HG03135 (cell line): ENCODE results near the gene SNX30.
A peak's percentile ranks its signal among the peaks of the same experiment; 100 is the strongest.
"Not testable (repeated sequence)": the region's sequence is repeated elsewhere in the genome, so short reads cannot be mapped to it uniquely, and the experiment has no call there.

Experiments used
- ATAC-seq: cut with Tn5 transposase; IDR thresholded peaks from one replicate; pipeline ENCODE4 v1.9.1; 2021; ENCODE audit warnings: mild to moderate bottlenecking, moderate library complexity; ENCODE audit not compliant: unreplicated experiment

The SNX30 gene

GRCh38 chr9:112750016-112750763 is at the start of gene SNX30:
Gene SNX30 (plus strand): TSS chr9:112750760. CDS start chr9:112751002, 242 bp downstream.
- peak; percentile 80 for ATAC-seq

DNA sequence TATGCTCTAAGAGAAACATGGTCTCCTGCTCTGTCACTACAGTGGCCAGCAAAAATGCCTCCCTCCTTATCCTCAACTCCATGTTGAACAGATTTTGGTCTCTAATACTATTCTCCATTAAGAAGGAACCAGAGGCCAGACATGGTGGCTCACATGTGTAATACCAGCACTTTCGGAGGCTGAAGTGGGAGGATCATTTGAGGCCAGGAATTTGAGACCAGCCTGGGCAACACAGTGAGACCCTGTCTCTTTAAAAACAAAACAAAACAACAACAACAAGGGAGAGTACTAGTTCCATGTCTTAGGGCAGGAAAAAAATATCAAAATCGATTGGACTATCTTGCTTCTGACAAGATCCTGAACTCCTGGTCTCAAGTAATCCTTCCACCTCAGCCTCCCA is 47.3 kb upstream of the SNX30 start:
- no peak for ATAC-seq

DNA sequence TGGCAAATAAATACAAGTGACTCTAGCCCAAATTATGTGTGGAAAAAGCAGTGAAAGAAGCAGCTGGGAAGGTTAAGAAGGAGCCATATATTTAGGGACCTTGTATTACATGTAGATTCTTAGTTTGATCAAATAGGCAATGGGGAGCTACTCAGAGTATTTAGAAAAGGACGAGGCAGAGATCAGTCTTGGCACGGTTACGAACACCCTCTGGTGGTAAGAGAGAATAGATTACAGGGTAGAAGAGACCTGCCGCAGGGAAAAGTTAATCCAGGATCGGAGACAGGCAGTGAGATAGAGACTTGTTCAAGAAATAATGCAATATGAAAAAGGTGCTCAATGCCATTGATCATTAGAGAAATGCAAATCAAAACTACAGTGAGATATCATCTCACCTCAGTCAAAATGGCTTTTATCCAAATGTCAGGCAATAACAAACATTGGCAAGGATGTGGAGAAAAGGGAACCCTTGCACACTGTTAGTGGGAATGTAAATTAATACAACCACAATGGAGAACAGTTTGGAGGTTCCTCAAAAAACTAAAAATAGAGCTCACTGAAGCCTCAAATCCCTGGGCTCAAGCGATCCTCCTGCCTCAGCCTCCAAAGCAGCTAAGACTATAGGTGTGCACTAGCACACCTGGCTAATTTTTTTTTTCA is 44.7 kb upstream of the SNX30 start:
- ATAC-seq: no peak

- no peak for ATAC-seq
These were observed 39.4 kb upstream of the SNX30 start for GRCh38 chr9:112711050-112711689.

DNA sequence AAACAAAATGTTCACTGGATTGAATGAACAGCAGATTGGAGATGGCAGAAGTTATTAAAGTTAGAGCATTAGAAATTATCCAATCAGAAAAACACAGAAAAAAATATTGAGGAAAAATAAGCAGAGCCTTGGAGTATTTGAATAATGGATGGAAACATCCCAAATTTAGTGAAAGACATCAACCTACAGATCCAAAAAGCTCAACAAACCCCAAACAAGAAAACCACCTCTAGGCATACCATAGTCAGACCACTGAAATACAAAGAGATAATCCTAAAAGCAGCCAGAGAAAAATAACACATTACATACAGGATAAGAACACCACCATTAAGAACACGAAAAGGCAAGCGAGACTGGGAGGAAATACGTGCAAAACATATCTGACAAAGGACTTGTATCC is 37.9 kb upstream of the SNX30 start:
- ATAC-seq: no peak

DNA sequence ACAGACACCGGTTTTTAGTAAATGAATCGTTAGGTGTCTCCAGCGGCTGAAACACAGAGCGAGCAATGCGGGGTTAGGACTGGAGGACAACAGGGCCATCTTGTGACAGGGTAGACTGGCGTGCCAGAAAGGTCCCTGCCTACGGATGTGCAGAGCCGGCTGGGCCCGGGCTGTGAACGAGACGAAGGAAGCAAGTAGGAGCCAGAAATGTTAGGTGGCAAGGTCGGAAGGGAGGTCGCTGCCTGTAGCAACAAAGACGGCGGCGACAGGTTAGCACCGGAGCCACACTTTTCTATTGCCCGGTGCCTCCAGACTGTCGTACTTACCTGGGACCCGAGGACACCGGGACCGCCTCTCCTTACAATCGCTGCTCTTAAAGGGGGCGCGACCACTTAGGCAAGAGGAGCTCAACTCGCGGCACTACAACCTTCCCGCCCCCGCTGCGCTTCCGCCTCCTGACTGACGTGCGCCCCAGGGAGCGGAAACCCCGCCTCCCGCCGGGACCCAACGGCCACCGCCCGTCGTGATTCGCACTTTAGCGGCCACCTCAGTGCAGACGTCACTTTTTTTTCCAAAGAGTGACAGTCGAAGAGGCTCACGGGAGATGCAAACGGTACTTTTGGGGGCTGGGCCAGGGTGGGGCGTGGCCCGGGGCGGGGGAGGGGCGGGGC is 32.8 kb upstream of the SNX30 start, which contains the start of gene INIP:
Gene INIP (minus strand): TSS at position 457 of the 671 bp plus-strand sequence. CDS start 1,632 bp downstream, outside the sequence.
- ATAC-seq: peak; percentile 96

DNA sequence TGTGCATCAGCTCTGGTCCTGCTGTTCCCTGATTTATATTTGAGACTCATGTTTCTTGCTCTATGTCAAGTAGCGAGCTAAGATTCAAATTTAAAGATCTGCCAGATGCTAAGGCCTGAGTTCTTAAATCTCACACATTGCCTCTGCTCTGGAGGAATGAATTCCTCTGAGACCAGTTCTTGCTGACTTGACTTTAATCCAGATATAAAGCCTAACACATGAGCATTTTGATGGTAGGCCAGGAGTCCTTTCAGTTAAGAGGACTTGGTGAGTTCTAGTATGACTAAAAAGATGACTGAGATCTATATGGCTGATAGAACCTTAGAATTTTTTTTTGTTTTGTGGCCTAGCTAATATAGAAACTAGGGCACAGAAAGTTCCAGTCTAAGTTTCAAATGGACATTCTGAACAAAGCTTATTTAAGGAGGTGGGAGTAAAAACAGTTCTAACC is 31.3 kb upstream of the SNX30 start:
- ATAC-seq: no peak

DNA sequence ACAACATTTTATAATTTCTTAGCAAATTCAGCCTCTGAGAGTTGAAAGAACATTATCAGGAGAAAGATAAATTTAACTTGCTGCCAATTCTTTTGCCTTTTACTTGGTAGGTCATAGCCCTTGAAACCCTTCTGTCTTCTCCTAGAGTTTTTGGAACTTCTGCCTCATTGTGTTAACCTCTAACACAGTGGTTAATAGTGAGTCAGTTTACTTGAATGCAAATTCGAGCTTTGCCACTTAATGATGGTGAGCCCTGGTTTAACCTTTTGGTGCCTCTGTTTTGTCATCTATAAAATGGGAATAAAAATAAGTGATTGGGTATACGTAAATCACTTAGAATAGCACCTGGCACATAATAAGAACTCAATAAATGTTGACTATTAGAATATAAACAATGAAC is 30.9 kb upstream of the SNX30 start:
- ATAC-seq: no peak

DNA sequence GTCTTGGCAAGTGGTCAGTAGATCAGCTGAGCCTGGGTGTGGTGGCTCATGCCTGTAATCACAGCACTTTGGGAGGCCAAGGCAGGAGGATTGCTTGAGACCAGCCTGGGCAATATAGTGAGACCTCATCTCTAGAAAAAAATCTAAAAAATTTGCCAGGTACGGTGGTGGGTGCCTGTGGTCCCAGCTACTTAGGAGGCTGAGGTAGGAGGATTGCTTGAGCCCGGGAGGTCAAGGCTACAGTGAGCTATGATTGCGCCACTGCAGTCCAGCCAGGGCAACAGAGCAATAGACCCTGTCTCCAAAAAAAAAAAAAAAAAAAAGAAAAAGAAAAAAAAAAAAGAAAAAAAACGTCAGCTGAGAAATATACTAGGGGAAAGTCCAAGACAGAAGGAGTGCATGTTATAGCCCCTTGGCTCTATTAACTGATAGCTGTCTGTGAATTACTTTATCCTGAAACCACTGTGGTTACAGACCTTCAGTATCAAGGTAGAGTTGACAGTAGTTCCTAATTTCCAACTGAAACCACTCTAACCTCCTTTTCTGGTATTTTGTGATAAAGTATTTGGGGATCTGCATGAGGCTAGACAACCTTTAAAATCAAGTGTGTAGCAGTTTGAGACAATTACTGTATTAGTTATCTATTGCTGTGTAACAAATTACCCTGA is 30.3 kb upstream of the SNX30 start:
- no peak for ATAC-seq

DNA sequence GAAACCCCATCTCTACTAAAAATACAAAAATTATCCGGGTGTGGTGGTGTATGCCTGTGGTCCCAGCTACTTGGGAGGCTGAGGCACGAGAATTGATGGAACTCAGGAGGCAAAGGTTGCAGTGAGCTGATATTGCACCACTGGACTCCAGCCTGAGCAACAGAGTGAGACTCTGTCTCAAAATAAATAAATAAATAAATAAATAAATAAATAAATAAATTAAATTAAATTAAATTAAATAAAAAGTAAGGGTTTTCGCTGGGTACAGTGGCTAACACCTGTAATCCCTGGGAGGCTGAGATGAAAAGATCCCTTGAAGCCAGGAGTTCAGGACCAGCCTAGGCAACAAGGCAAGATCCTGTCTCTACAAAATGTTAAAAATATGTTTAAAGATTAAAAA is 27.8 kb upstream of the SNX30 start:
- not testable (repeated sequence) for ATAC-seq

DNA sequence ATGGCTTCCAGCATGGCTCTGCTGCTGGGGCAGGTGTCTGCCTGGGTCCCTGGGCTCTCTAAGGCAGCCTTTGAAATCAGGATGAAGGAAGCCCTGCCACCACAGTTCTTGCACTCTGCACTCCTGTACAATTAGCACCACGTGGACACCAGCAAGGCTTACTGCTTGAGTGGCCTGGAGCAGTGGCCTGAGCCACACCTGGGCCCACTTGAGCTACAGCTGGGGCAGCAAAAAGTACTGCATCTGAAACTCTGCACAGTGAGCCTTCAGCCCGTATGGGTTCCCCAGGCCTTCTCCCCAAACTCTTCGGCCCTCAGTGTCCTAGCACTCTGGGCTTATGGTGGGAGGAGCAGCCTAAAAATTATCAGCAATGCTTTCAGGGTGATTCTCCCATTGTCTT is 24.6 kb upstream of the SNX30 start:
- ATAC-seq: no peak

GRCh38 chr9:112726428-112726827 is 24.1 kb upstream of the SNX30 start:
- ATAC-seq: no peak

- no peak for ATAC-seq
These were observed 22.2 kb upstream of the SNX30 start for GRCh38 chr9:112728401-112728800.

- ATAC-seq: no peak
These were observed 18.6 kb upstream of the SNX30 start for GRCh38 chr9:112731971-112732370.

GRCh38 chr9:112734892-112735291 is 15.7 kb upstream of the SNX30 start:
- ATAC-seq: no peak

GRCh38 chr9:112743216-112743836 is 7.2 kb upstream of the SNX30 start:
- no peak for ATAC-seq

GRCh38 chr9:112744177-112744576 is 6.4 kb upstream of the SNX30 start:
- ATAC-seq: no peak

DNA sequence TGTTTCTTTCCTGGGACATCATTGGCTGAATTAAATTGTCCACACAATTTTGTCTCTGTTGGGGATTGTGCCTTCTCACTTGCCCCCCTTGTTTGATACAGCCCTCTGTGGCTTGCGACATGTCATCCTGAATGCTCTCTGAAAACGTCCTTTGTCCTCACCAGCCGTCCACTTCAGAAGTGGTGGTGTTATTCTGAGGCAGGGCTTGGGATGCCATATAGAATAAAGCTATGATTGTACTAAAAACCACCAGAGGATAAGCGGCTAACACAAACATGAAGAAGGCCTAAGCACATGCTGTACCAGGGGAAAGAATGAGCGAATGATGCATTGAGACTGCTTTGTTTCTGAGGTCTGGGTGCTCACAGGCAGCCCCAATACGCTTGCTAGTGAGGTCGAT is 3.5 kb upstream of the SNX30 start:
- ATAC-seq: no peak

- no peak for ATAC-seq
These were observed 150 bp downstream of the SNX30 start for GRCh38 chr9:112750764-112751055.

DNA sequence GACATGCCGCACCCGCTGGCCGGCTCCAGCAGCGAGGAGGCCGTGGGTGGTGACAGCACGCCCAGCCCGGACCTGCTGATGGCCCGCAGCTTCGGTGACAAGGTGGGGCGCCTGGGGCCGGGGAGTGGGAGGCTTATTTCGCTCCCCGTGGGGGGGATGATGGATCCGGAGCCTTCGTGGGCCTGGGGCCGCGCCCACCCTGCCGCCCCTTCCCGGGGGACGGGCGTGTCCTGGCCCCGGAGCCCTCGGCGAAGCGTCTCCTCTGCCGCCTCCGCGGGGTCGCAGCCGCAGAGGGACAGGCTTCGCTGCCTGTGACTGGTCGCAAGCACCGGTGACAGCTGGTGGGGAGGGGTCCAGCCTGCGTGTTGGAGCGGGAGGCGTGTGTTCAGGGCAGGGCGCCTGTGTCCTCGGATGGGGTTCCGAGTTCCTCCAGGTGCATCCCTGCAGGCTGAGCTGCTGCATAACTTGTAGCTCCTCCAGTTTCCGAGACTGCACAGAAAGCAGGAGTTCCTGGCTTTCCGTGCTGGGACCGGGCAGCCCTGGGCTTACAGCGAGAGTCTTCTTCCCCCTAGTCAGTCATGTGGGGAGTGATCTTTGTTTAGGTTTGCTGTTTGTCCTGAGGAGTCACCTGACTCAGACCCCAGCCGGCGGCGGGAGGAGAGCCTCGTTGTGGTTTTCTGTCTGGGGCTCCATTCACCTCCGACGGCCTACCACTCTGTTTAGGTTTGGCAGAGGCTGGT is 666 bp downstream of the SNX30 start:
- ATAC-seq: peak; percentile 23
